GM23338 (cell line): ENCODE measurements around the gene PCSK6. TPM values are rescaled to one million over a fixed set of nuclear protein-coding genes. Genes with fewer than 3 reads are reported as not detected.

Source experiments
- ATAC-seq: fragments of 200-7000 bp; cut with Tn5 transposase; 3 replicates; pipeline ENCODE4 v1.9.1; 2020
- DNase-seq: peaks from one replicate; pipeline ENCODE4 v3.0.0-alpha.2; 2015; ENCODE audit warnings: low spot score
- H2AFZ ChIP-seq: fragments of 200-600 bp; sonication (generic); 2 replicates; pipeline ENCODE4 v1.8.0; 2016; ENCODE audit warnings: antibody characterized with exemption, mild to moderate bottlenecking, moderate library complexity
- H3F3A ChIP-seq: fragments of 200-600 bp; sonication (generic); replicated peaks from 2 replicates; pipeline ENCODE4 v1.8.0; 2017; ENCODE audit warnings: antibody characterized with exemption, mixed run types, low read depth
- H3K27ac ChIP-seq: fragments of 200-600 bp; sonication (generic); 2 replicates; pipeline ENCODE4 v1.6.1; 2016; ENCODE audit warnings: low read depth
- H3K27me3 ChIP-seq: fragments of 200-600 bp; sonication (generic); 2 replicates; pipeline ENCODE4 v1.8.0; 2016; ENCODE audit warnings: mild to moderate bottlenecking, mixed run types, moderate library complexity; ENCODE audit not compliant: insufficient read depth
- H3K36me3 ChIP-seq: fragments of 200-600 bp; sonication (generic); 2 replicates; pipeline ENCODE4 v1.8.0; 2016; ENCODE audit warnings: mild to moderate bottlenecking; ENCODE audit not compliant: insufficient read depth
- H3K4me1 ChIP-seq: fragments of 200-600 bp; sonication (generic); 2 replicates; pipeline ENCODE4 v1.8.0; 2016; ENCODE audit warnings: mild to moderate bottlenecking, moderate library complexity; ENCODE audit not compliant: insufficient read depth
- H3K4me2 ChIP-seq: fragments of 200-600 bp; sonication (generic); 2 replicates; pipeline ENCODE4 v1.7.1; 2017; ENCODE audit warnings: mixed run types
- H3K4me3 ChIP-seq: fragments of 200-600 bp; sonication (generic); 2 replicates; pipeline ENCODE4 v1.6.1; 2016; ENCODE audit warnings: mixed run types
- H3K79me2 ChIP-seq: fragments of 200-600 bp; sonication (generic); replicated peaks from 2 replicates; pipeline ENCODE4 v1.8.0; 2017; ENCODE audit warnings: mild to moderate bottlenecking; ENCODE audit not compliant: insufficient read depth
- H3K9me2 ChIP-seq: fragments of 200-600 bp; sonication (generic); 2 replicates; pipeline ENCODE4 v1.8.0; 2017; ENCODE audit not compliant: insufficient read depth
- H4K20me1 ChIP-seq: fragments of 200-600 bp; sonication (generic); replicated peaks from 2 replicates; pipeline ENCODE4 v1.8.0; 2017; ENCODE audit warnings: mild to moderate bottlenecking; ENCODE audit not compliant: insufficient read depth
- H3K27ac Mint-ChIP-seq: 2 replicates; pipeline ENCODE4 v1.8.0; 2020; ENCODE audit warnings: inconsistent platforms, mild to moderate bottlenecking, moderate library complexity, mixed read lengths
- H3K27me3 Mint-ChIP-seq: 3 replicates; pipeline ENCODE4 v1.8.0; 2022; ENCODE audit warnings: low read depth, mild to moderate bottlenecking, moderate library complexity, mixed read lengths, inconsistent platforms; ENCODE audit not compliant: insufficient read depth, poor library complexity
- H3K36me3 Mint-ChIP-seq: 3 replicates; pipeline ENCODE4 v1.8.0; 2021; ENCODE audit warnings: low read depth, mild to moderate bottlenecking, inconsistent platforms, moderate library complexity, mixed read lengths
- H3K4me1 Mint-ChIP-seq: 3 replicates; pipeline ENCODE4 v1.8.0; 2020; ENCODE audit warnings: mild to moderate bottlenecking, inconsistent platforms, mixed read lengths
- H3K4me3 Mint-ChIP-seq: 3 replicates; pipeline ENCODE4 v1.8.0; 2021; ENCODE audit warnings: moderate library complexity, mild to moderate bottlenecking, inconsistent platforms, mixed read lengths
- H3K9me3 Mint-ChIP-seq: 3 replicates; pipeline ENCODE4 v1.8.0; 2020; ENCODE audit warnings: moderate library complexity, mild to moderate bottlenecking, inconsistent platforms, mixed read lengths
- CREB1 ChIP-seq: fragments of 250-450 bp; sonication (Bioruptor Pico); IDR thresholded peaks from 2 replicates; pipeline ENCODE4 v1.5.0; 2020; ENCODE audit warnings: low read depth, mild to moderate bottlenecking, moderate library complexity
- CTCF ChIP-seq, 2 experiments: fragments of 200-600 bp in 1 of 2; sonication (generic) in 1 of 2; conservative IDR thresholded peaks; 2 replicates each; pipeline versions ENCODE4 v1.5.1 to v1.6.1; 2016 to 2017; ENCODE audit warnings: antibody characterized with exemption in 2 of 2, low read depth in 2 of 2, mild to moderate bottlenecking in 2 of 2, moderate library complexity in 1 of 2
- EZH2 ChIP-seq: fragments of 200-600 bp; sonication (generic); IDR thresholded peaks from one replicate; pipeline ENCODE4 v1.8.0; 2017; ENCODE audit warnings: antibody characterized with exemption, mild to moderate bottlenecking, low read depth; ENCODE audit not compliant: unreplicated experiment
- EZH2phosphoT487 ChIP-seq: fragments of 200-600 bp; sonication (generic); IDR thresholded peaks from one replicate; pipeline ENCODE4 v1.8.1; 2018; ENCODE audit warnings: antibody characterized with exemption; ENCODE audit not compliant: unreplicated experiment
- JUNB ChIP-seq: IDR thresholded peaks from one replicate; pipeline ENCODE4 v1.6.1; 2016; ENCODE audit warnings: antibody characterized with exemption; ENCODE audit not compliant: unreplicated experiment
- NANOG ChIP-seq: IDR thresholded peaks from 2 replicates; pipeline ENCODE4 v1.6.1; 2016; ENCODE audit warnings: antibody characterized with exemption, borderline replicate concordance
- STAT1 ChIP-seq: IDR thresholded peaks from one replicate; pipeline ENCODE4 v1.6.1; 2016; ENCODE audit warnings: antibody characterized with exemption; ENCODE audit not compliant: unreplicated experiment
- ZNF114 ChIP-seq: fragments of 250-450 bp; sonication (Bioruptor Pico); IDR thresholded peaks from 2 replicates; pipeline ENCODE4 v1.5.0; 2020; ENCODE audit warnings: mild to moderate bottlenecking, moderate library complexity
- ZNF462 ChIP-seq: fragments of 250-450 bp; sonication (Bioruptor Pico); IDR thresholded peaks from 2 replicates; pipeline ENCODE4 v1.5.0; 2020; ENCODE audit warnings: mild to moderate bottlenecking, moderate library complexity
- polyA plus RNA-seq: library from polyadenylated mRNA; unstranded; fragments of >200 nt; fragmentation: Nextera tagmentation; extraction: Ambion mirVana; gene quantifications from 2 replicates; pipeline ENCODE4 v1.2.1, GENCODE V29; 2016
- total RNA-seq: library from RNA; depleted of rRNA; stranded (reverse); fragments of >200 nt; shearing (Covaris generic); gene quantifications from 2 replicates; pipeline ENCODE4 v1.2.3, GENCODE V29; 2014

Gene PCSK6
- total and polyA plus RNA-seq, 2 experiments from 2014 or later: 1.7 to 6.7 TPM

GRCh38 chr15:101450403-101451265 lies 38.9 kb downstream of the PCSK6 start:
- no peaks in the 10 kb centered on the region for H3K9me3 Mint-ChIP-seq
- no peak overlapping the region for H2AFZ ChIP-seq
- H3K4me2 ChIP-seq: no peak overlapping the region
- no peak overlapping the region for H3K4me3 Mint-ChIP-seq
- no peaks in the 10 kb centered on the region for H3K36me3 Mint-ChIP-seq
- H4K20me1 ChIP-seq: no peaks in the 10 kb centered on the region
- ATAC-seq: no peak
- no peak overlapping the region for H3K4me3 ChIP-seq
- no peaks in the 10 kb centered on the region for H3K36me3 ChIP-seq
- no peak for TF ChIP-seq CREB1
- TF ChIP-seq ZNF462 (CRISPR knock-in tag): no peak
- no peak for TF ChIP-seq EZH2phosphoT487
- TF ChIP-seq CTCF (conservative IDR thresholded peaks at IDR 0.05; ENCODE audit: low read depth in 2 of 2): no peak
- TF ChIP-seq NANOG: no peak
- no peak for TF ChIP-seq EZH2
- no peak for TF ChIP-seq STAT1
- no peak for TF ChIP-seq JUNB
- TF ChIP-seq ZNF114 (CRISPR knock-in tag): no peak
- H3K79me2 ChIP-seq: no peaks in the 10 kb centered on the region
- H3K27ac ChIP-seq: no peak overlapping the region
- H3K27me3 Mint-ChIP-seq: peaks cover 2% of the 10 kb centered on the region
- H3K27ac Mint-ChIP-seq: no peak overlapping the region; the same call in 1 of the 2 replicates
- no peaks in the 10 kb centered on the region for H3K9me2 ChIP-seq
- no peaks in the 10 kb centered on the region for H3F3A ChIP-seq
- no peak for DNase-seq
- no peaks in the 10 kb centered on the region; the same call in 1 of the 2 replicates for H3K4me1 ChIP-seq
- H3K4me1 Mint-ChIP-seq: peaks cover 14% of the 10 kb centered on the region
- H3K27me3 ChIP-seq: no peaks in the 10 kb centered on the region
